Measurements from ENCODE around the gene ASB15. TPM values are rescaled to one million over a fixed set of nuclear protein-coding genes. Genes with fewer than 3 reads are reported as not detected.
A peak's percentile ranks its signal among the peaks of the same experiment; 100 is the strongest.

Gene ASB15
- total and polyA plus RNA-seq, 2 donors from 2014 or later = 1.8 TPM; not detected in 1

- intact Hi-C loops (cut with DNase I) = no loop called here
- no peaks in the 10 kb centered on the region for H3K9me3 ChIP-seq (ENCODE audit: control insufficient read depth in 2 of 3, insufficient read depth in 1 of 3, low read length in 3 of 3)
- H3K9ac ChIP-seq (ENCODE audit: low read length in 3 of 3) = no peak overlapping the region
- no peak overlapping the region for H3K27ac ChIP-seq (ENCODE audit: low read depth in 2 of 2, low read length in 2 of 2)
- peaks cover 0 to 8% (median 2%) of the 10 kb centered on the region in 3 donors for H3K36me3 ChIP-seq (ENCODE audit: control insufficient read depth in 2 of 3, insufficient read depth in 3 of 3, low read length in 3 of 3)
- no peak for DNase-seq
- no peak for FAIRE-seq
- H3K4me1 ChIP-seq (ENCODE audit: control insufficient read depth in 2 of 3, insufficient read depth in 2 of 3, low read depth in 1 of 3, low read length in 3 of 3) = peaks cover 2 to 14% (median 8%) of the 10 kb centered on the region in 3 donors
- TF ChIP-seq CTCF (IDR thresholded peaks at IDR 0.05; ENCODE audit: borderline replicate concordance, extremely low read depth, insufficient read depth) = no peak
- no peaks in the 10 kb centered on the region for H3K27me3 ChIP-seq (ENCODE audit: control insufficient read depth, insufficient read depth, low read length)
- peak overlapping the region in 1 of 3 donors; percentile 8 for H3K4me3 ChIP-seq (ENCODE audit: low read length in 3 of 3)
Observed at GRCh38 chr7:123555484-123555883, 46.1 kb upstream of the ASB15 start.

GRCh38 chr7:123557016-123557397 is 44.6 kb upstream of the ASB15 start:
- FAIRE-seq (no peak), DNase-seq (peak in 1 of 5 donors; percentile 25)
- Histone ChIP-seq H3K36me3 (ENCODE audit: control insufficient read depth in 2 of 3, insufficient read depth in 3 of 3, low read length in 3 of 3) (peaks cover 0 to 8% (median 2%) of the 10 kb centered on the region in 3 donors), H3K27ac (ENCODE audit: low read depth in 2 of 2, low read length in 2 of 2) (peak overlapping the region; percentile 91 to 94), H3K9ac (ENCODE audit: low read length in 3 of 3) (peak overlapping the region; percentile 85 to 96 (median 91)), H3K27me3 (ENCODE audit: control insufficient read depth, insufficient read depth, low read length) (no peaks in the 10 kb centered on the region), H3K4me3 (ENCODE audit: low read length in 3 of 3) (peak overlapping the region; percentile 92 to 100 (median 97)), H3K9me3 (ENCODE audit: control insufficient read depth in 2 of 3, insufficient read depth in 1 of 3, low read length in 3 of 3) (no peaks in the 10 kb centered on the region), H3K4me1 (ENCODE audit: control insufficient read depth in 2 of 3, insufficient read depth in 2 of 3, low read depth in 1 of 3, low read length in 3 of 3) (peaks cover 2 to 14% (median 8%) of the 10 kb centered on the region in 3 donors)
- TF ChIP-seq CTCF (IDR thresholded peaks at IDR 0.05; ENCODE audit: borderline replicate concordance, extremely low read depth, insufficient read depth) = no peak
- intact Hi-C loops (cut with DNase I) = no loop called here

GRCh38 chr7:123557398-123558288 is 44.0 kb upstream of the ASB15 start, which contains the start of gene NDUFA5:
Gene NDUFA5, minus strand, starts transcription at chr7:123557818. Its CDS starts 23 bp downstream, at chr7:123557795.
- intact Hi-C loops (cut with DNase I) = no loop called here
- DNase-seq (peak; percentile 97 to 100 (median 99)), FAIRE-seq (peak; percentile 96)
- H3K9me3 ChIP-seq (ENCODE audit: control insufficient read depth in 2 of 3, insufficient read depth in 1 of 3, low read length in 3 of 3) = no peaks in the 10 kb centered on the region
- peaks cover 2 to 14% (median 8%) of the 10 kb centered on the region in 3 donors for H3K4me1 ChIP-seq (ENCODE audit: control insufficient read depth in 2 of 3, insufficient read depth in 2 of 3, low read depth in 1 of 3, low read length in 3 of 3)
- H3K27me3 ChIP-seq (ENCODE audit: control insufficient read depth, insufficient read depth, low read length) = no peaks in the 10 kb centered on the region
- H3K4me3 ChIP-seq (ENCODE audit: low read length in 3 of 3) = peak within 1 kb of the TSS; percentile 92 to 100 (median 97)
- TF ChIP-seq CTCF (IDR thresholded peaks at IDR 0.05; ENCODE audit: borderline replicate concordance, extremely low read depth, insufficient read depth) = no peak
- H3K27ac ChIP-seq (ENCODE audit: low read depth in 2 of 2, low read length in 2 of 2) = peak within 1 kb of the TSS; percentile 91 to 94
- H3K36me3 ChIP-seq (ENCODE audit: control insufficient read depth in 2 of 3, insufficient read depth in 3 of 3, low read length in 3 of 3) = peaks cover 0 to 7% (median 2%) of the 10 kb centered on the region in 3 donors
- H3K9ac ChIP-seq (ENCODE audit: low read length in 3 of 3) = peak within 1 kb of the TSS; percentile 85 to 96 (median 91)

Measured in kidney (tissue), 14 donors.